ACC112 (cell line): ENCODE measurements around the gene MRPL22.

Experiments
- H2AFZ ChIP-seq: fragments of 200-600 bp; sonication (generic); one replicate; pipeline ENCODE4 v1.6.0; 2017; ENCODE audit warnings: antibody characterized with exemption, low read length; ENCODE audit not compliant: unreplicated experiment
- H3K27ac ChIP-seq: fragments of 200-600 bp; sonication (generic); 2 replicates; pipeline ENCODE4 v1.5.1; 2014; ENCODE audit warnings: low read depth, mild to moderate bottlenecking, antibody characterized with exemption, low read length, moderate library complexity
- H3K27me3 ChIP-seq: fragments of 200-600 bp; sonication (generic); 2 replicates; pipeline ENCODE4 v1.6.1; 2014; ENCODE audit warnings: mild to moderate bottlenecking, antibody characterized with exemption, low read length, moderate library complexity, mixed read lengths; ENCODE audit not compliant: insufficient read depth
- H3K36me3 ChIP-seq: fragments of 200-600 bp; sonication (generic); 2 replicates; pipeline ENCODE4 v1.6.1; 2016; ENCODE audit warnings: mild to moderate bottlenecking, antibody characterized with exemption, low read length, moderate library complexity, mixed read lengths; ENCODE audit not compliant: insufficient read depth
- H3K4me1 ChIP-seq: fragments of 200-600 bp; sonication (generic); one replicate; pipeline ENCODE4 v1.6.1; 2016; ENCODE audit warnings: low read length, mixed read lengths; ENCODE audit not compliant: insufficient read depth, unreplicated experiment, control insufficient read depth
- H3K4me3 ChIP-seq: fragments of 200-600 bp; sonication (generic); 2 replicates; pipeline ENCODE4 v1.5.1; 2014; ENCODE audit warnings: mild to moderate bottlenecking, low read depth, low read length
- H3K79me2 ChIP-seq: fragments of 200-600 bp; sonication (generic); one replicate; pipeline ENCODE4 v1.6.0; 2016; ENCODE audit warnings: low read length; ENCODE audit not compliant: control insufficient read depth, unreplicated experiment, insufficient read depth

The MRPL22 gene

DNA sequence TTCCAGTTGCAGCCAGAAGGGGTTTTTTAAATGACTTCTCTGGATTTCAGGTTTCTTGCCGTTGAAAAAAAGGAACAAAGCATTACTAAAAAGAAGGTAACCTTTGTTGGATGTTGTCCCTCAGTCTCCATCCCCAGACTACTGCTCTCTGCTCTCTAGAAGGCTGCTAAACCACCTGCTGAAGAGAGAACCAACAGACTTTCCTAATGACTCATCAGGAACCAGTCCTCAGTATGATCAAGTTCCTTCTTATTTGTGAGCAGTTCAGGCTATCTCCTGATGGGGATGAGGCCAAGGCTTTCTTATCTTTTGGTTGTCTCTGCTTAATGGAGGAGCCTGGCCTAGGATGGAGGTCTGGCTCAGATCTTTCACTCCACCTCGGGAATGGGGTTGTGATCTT lies 76.7 kb downstream of the MRPL22 start:
- Histone ChIP-seq H3K4me3 (no peak overlapping the region), H3K79me2 (no peaks in the 10 kb centered on the region), H3K4me1 (no peaks in the 10 kb centered on the region), H3K36me3 (no peaks in the 10 kb centered on the region), H2AFZ (no peak overlapping the region), H3K27ac (no peak overlapping the region), H3K27me3 (peaks cover 46% of the 10 kb centered on the region)
